Fibroblast of lung (primary cell): ENCODE measurements around the gene ERBB4. TPM values are rescaled to one million over a fixed set of nuclear protein-coding genes. Genes with fewer than 3 reads are reported as not detected.
A peak's percentile ranks its signal among the peaks of the same experiment; 100 is the strongest.

Experiments used
- DNase-seq, 2 donors: peaks; one replicate each; pipeline versions ENCODE4 v3.0.0 to v3.0.0-alpha.2; 2010; ENCODE audit warnings: low read depth in 2 of 2
- H2AFZ ChIP-seq: 2 replicates; pipeline ENCODE4 v1.5.1; 2012; ENCODE audit warnings: low read length, control low read depth, inconsistent platforms
- H3K27ac ChIP-seq: 2 replicates; pipeline ENCODE4 v1.5.1; 2011; ENCODE audit warnings: low read length, control low read depth; ENCODE audit not compliant: insufficient read depth
- H3K27me3 ChIP-seq: 2 replicates; pipeline ENCODE4 v1.5.1; 2011; ENCODE audit warnings: mild to moderate bottlenecking, low read length; ENCODE audit not compliant: control insufficient read depth, insufficient read depth
- H3K36me3 ChIP-seq: 2 replicates; pipeline ENCODE4 v1.5.1; 2011; ENCODE audit warnings: low read length; ENCODE audit not compliant: control insufficient read depth, insufficient read depth
- H3K4me1 ChIP-seq: 2 replicates; pipeline ENCODE4 v1.5.1; 2011; ENCODE audit warnings: low read length; ENCODE audit not compliant: control insufficient read depth, insufficient read depth; ENCODE audit errors: extremely low read depth
- H3K4me2 ChIP-seq: 2 replicates; pipeline ENCODE4 v1.5.1; 2011; ENCODE audit warnings: low read length, control low read depth; ENCODE audit not compliant: insufficient read depth; ENCODE audit errors: extremely low read depth
- H3K4me3 ChIP-seq, 4 experiments: fragments of 200-600 bp in 1 of 4; sonication (generic) in 1 of 4; replicated peaks in 1 of 4; 2 replicates each; pipeline ENCODE4 v1.5.1; 2011 to 2016; ENCODE audit warnings: low read length in 4 of 4, low read depth in 3 of 4, mild to moderate bottlenecking in 3 of 4, control low read depth in 2 of 4, inconsistent platforms in 1 of 4, mixed read lengths in 1 of 4; ENCODE audit not compliant: insufficient read depth in 1 of 4; ENCODE audit errors: control extremely low read depth in 1 of 4
- H3K79me2 ChIP-seq: 2 replicates; pipeline ENCODE4 v1.5.1; 2012; ENCODE audit warnings: mild to moderate bottlenecking, low read length, inconsistent platforms; ENCODE audit not compliant: control insufficient read depth, insufficient read depth
- H3K9ac ChIP-seq: 2 replicates; pipeline ENCODE4 v1.5.1; 2011; ENCODE audit warnings: mild to moderate bottlenecking, low read length, control low read depth; ENCODE audit not compliant: insufficient read depth
- H3K9me3 ChIP-seq: 2 replicates; pipeline ENCODE4 v1.5.1; 2012; ENCODE audit warnings: low read depth, low read length; ENCODE audit not compliant: control insufficient read depth, insufficient read depth
- H4K20me1 ChIP-seq: 2 replicates; pipeline ENCODE4 v1.5.1; 2011; ENCODE audit warnings: low read length; ENCODE audit not compliant: control insufficient read depth, insufficient read depth; ENCODE audit errors: extremely low read depth
- CTCF ChIP-seq, 2 donors: IDR thresholded peaks in 1 of 2; conservative IDR thresholded peaks in 1 of 2; 1 replicate in 1 of 2; 2 replicates in 1 of 2; pipeline ENCODE4 v1.5.1; 2011 to 2012; ENCODE audit warnings: low read length in 2 of 2, control low read depth in 1 of 2, inconsistent platforms in 1 of 2, low read depth in 1 of 2, mild to moderate bottlenecking in 1 of 2
- EZH2 ChIP-seq: IDR thresholded peaks from 2 replicates; pipeline ENCODE4 v1.5.1; 2012; ENCODE audit warnings: low read length, control low read depth, mild to moderate bottlenecking; ENCODE audit errors: missing control alignments
- polyA plus RNA-seq, 2 donors: library from polyadenylated mRNA; depleted of rRNA in 1 of 2; stranded (reverse) in 1 of 2; unstranded in 1 of 2; fragments of >200 nt; gene quantifications; 2 replicates each; pipeline ENCODE4 v1.2.1, GENCODE V29; 2011 to 2012; ENCODE audit warnings: missing spikeins in 1 of 2
- total RNA-seq: library from RNA; depleted of rRNA; stranded (reverse); fragments of >200 nt; gene quantifications from 2 replicates; pipeline ENCODE4 v1.2.1, GENCODE V29; 2014

Gene ERBB4
- total and polyA plus RNA-seq, 2 donors (not counting 1 experiment from before 2014, with no cell fraction given) = 0.08 to 0.17 TPM

- H3K4me2 ChIP-seq = no peak overlapping the region
- no peak for TF ChIP-seq CTCF (conservative IDR thresholded peaks at IDR 0.05 in 1 of 2, IDR thresholded peaks at IDR 0.05 in 1 of 2; ENCODE audit: low read depth in 1 of 2, low read length in 2 of 2)
- no peak for TF ChIP-seq EZH2
Observed at GRCh38 chr2:211751848-211752247, 786.8 kb downstream of the ERBB4 start.

GRCh38 chr2:211748339-211748738 is 790.3 kb downstream of the ERBB4 start:
- no peak for TF ChIP-seq EZH2
- no peak for TF ChIP-seq CTCF (conservative IDR thresholded peaks at IDR 0.05 in 1 of 2, IDR thresholded peaks at IDR 0.05 in 1 of 2; ENCODE audit: low read depth in 1 of 2, low read length in 2 of 2)
- DNase-seq = no peak
- H3K36me3 ChIP-seq = no peaks in the 10 kb centered on the region
- H3K79me2 ChIP-seq = no peaks in the 10 kb centered on the region
- no peak overlapping the region for H2AFZ ChIP-seq
- H3K4me1 ChIP-seq = no peaks in the 10 kb centered on the region
- no peak overlapping the region for H3K9ac ChIP-seq
- no peak overlapping the region for H3K4me3 ChIP-seq
- H3K4me2 ChIP-seq = no peak overlapping the region
- H3K9me3 ChIP-seq = no peaks in the 10 kb centered on the region
- no peaks in the 10 kb centered on the region for H3K27me3 ChIP-seq
- no peaks in the 10 kb centered on the region for H4K20me1 ChIP-seq
- no peak overlapping the region for H3K27ac ChIP-seq

More at GRCh38 chr2:211751848-211752247, 786.8 kb downstream of the ERBB4 start:
- Histone ChIP-seq H2AFZ (no peak overlapping the region), H3K4me1 (no peaks in the 10 kb centered on the region), H3K36me3 (no peaks in the 10 kb centered on the region), H3K27me3 (no peaks in the 10 kb centered on the region), H3K9me3 (no peaks in the 10 kb centered on the region), H3K27ac (no peak overlapping the region), H3K4me3 (no peak overlapping the region), H4K20me1 (no peaks in the 10 kb centered on the region), H3K9ac (no peak overlapping the region), H3K79me2 (no peaks in the 10 kb centered on the region)
- no peak for DNase-seq

DNA sequence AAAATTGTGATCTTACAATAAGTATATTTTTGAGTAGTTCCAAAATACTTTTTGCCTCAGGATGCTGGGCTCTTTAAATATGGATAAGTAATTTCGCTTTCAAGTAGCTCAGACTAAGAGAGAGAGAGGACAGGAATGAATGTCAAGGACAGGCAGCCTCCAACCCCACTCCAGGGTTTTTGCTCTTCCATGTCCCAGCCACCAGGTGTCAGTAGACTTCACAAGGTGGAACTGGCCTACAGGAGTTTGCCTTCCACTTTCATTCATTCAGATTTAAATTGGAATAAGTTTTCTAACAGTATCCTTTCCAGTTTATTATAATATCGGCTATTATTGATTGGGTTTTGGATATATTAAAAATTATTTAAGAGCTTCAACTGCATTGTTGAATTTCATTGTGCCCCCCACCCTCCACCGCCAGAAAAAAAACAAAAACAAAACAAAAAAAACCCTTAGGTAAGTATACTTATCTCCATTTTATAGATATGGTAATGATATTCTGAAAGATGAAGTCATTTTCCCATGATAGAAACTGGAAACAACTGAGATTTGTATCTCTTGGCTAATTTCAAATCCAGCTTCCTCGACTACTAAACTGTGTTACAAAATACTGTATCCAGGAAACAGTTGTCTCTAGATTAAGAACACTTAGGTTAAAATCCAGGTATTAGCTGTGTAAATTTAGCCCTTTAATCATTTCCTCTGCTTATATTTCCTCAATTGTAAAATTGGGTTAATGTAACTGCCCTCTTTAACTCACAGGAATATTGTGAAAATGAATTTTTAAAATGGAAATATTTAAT is 793.1 kb downstream of the ERBB4 start:
- Histone ChIP-seq H3K4me2 (no peak overlapping the region), H3K36me3 (no peaks in the 10 kb centered on the region), H4K20me1 (no peaks in the 10 kb centered on the region), H3K9ac (no peak overlapping the region), H3K4me3 (no peak overlapping the region), H3K27me3 (no peaks in the 10 kb centered on the region), H3K4me1 (no peaks in the 10 kb centered on the region), H2AFZ (no peak overlapping the region), H3K79me2 (no peaks in the 10 kb centered on the region), H3K9me3 (no peaks in the 10 kb centered on the region), H3K27ac (no peak overlapping the region)
- TF ChIP-seq EZH2 = no peak
- peak; percentile 85 to 89 for TF ChIP-seq CTCF (conservative IDR thresholded peaks at IDR 0.05 in 1 of 2, IDR thresholded peaks at IDR 0.05 in 1 of 2; ENCODE audit: low read depth in 1 of 2, low read length in 2 of 2)
- peak; percentile 53 for DNase-seq
